Thymus (tissue), 11 donors: ENCODE results near the gene AGRN. TPM values are rescaled to one million over a fixed set of nuclear protein-coding genes. Genes with fewer than 3 reads are reported as not detected.

Experiments used
- DNase-seq, 9 donors: peaks; one replicate each; pipeline ENCODE4 v3.0.0-alpha.2; 2013; ENCODE audit warnings: low spot score in 9 of 9, low read depth in 6 of 9, missing footprints in 1 of 9
- H3K27ac ChIP-seq, 2 donors: one replicate each; pipeline ENCODE4 v1.5.1; 2013; ENCODE audit warnings: control low read depth in 1 of 2, low read depth in 1 of 2, low read length in 1 of 2, mild to moderate bottlenecking in 1 of 2, moderate library complexity in 1 of 2
- H3K27me3 ChIP-seq, 2 donors: one replicate each; pipeline ENCODE4 v1.5.1; 2013; ENCODE audit warnings: low read length in 1 of 2; ENCODE audit not compliant: control insufficient read depth in 2 of 2, insufficient read depth in 1 of 2
- H3K36me3 ChIP-seq, 2 donors: one replicate each; pipeline ENCODE4 v1.5.1; 2013; ENCODE audit warnings: low read length in 1 of 2, mild to moderate bottlenecking in 1 of 2, moderate library complexity in 1 of 2; ENCODE audit not compliant: control insufficient read depth in 2 of 2, insufficient read depth in 2 of 2
- H3K4me1 ChIP-seq, 2 donors: one replicate each; pipeline ENCODE4 v1.5.1; 2013; ENCODE audit warnings: low read length in 2 of 2; ENCODE audit not compliant: control insufficient read depth in 2 of 2, insufficient read depth in 2 of 2
- H3K4me3 ChIP-seq, 2 donors: one replicate each; pipeline ENCODE4 v1.5.1; 2013; ENCODE audit warnings: low read length in 2 of 2, control low read depth in 1 of 2, mild to moderate bottlenecking in 1 of 2
- H3K9me3 ChIP-seq, 2 donors: one replicate each; pipeline ENCODE4 v1.5.1; 2013; ENCODE audit warnings: low read length in 1 of 2, mild to moderate bottlenecking in 1 of 2; ENCODE audit not compliant: control insufficient read depth in 2 of 2, insufficient read depth in 1 of 2
- WGBS: extraction: QIAGEN DNeasy Blood & Tissue Kit; methylation state at CpG from one replicate; pipeline ENCODE4 v1.1.7; 2013; 5-methylcytosine and 5-hydroxymethylcytosine counted together
- polyA plus RNA-seq: library from polyadenylated mRNA; stranded (reverse); fragments of 200-250 nt; gene quantifications from one replicate; pipeline ENCODE4 v1.2.3, GENCODE V29; 2013
- total RNA-seq: library from RNA; stranded (reverse); fragments of 120-200 nt; gene quantifications from one replicate; pipeline ENCODE4 v1.2.4, GENCODE V29; 2013
- donor health status: healthy.

AGRN gene
- total and polyA plus RNA-seq, 2 donors: 6.2 to 19.2 TPM

- H3K27ac ChIP-seq: peak overlapping the region in 1 of 2 donors; percentile 86
- H3K9me3 ChIP-seq: peaks cover 0 to 11% of the 10 kb centered on the region in 2 donors
- H3K36me3 ChIP-seq: no peaks in the 10 kb centered on the region
- peaks cover 13 to 60% of the 10 kb centered on the region in 2 donors for H3K27me3 ChIP-seq
- peak overlapping the region; percentile 42 to 60 for H3K4me3 ChIP-seq
- H3K4me1 ChIP-seq: peaks cover 6 to 13% of the 10 kb centered on the region in 2 donors
- DNase-seq: peak; percentile 33 to 86 (median 70)
- WGBS: 5% methylated on average over 75 of the region's 75 CpGs
Measured at GRCh38 chr1:1069056-1069710, 49.3 kb downstream of the AGRN start.

GRCh38 chr1:1069711-1070676 lies 50.1 kb downstream of the AGRN start:
- DNase-seq: no peak
- no peak overlapping the region for H3K4me3 ChIP-seq
- peaks cover 10 to 62% of the 10 kb centered on the region in 2 donors for H3K27me3 ChIP-seq
- no peaks in the 10 kb centered on the region for H3K36me3 ChIP-seq
- H3K4me1 ChIP-seq: peaks cover 6 to 10% of the 10 kb centered on the region in 2 donors
- WGBS: 75% methylated on average over 40 of the region's 40 CpGs
- H3K9me3 ChIP-seq: peaks cover 0 to 11% of the 10 kb centered on the region in 2 donors
- H3K27ac ChIP-seq: no peak overlapping the region

DNA sequence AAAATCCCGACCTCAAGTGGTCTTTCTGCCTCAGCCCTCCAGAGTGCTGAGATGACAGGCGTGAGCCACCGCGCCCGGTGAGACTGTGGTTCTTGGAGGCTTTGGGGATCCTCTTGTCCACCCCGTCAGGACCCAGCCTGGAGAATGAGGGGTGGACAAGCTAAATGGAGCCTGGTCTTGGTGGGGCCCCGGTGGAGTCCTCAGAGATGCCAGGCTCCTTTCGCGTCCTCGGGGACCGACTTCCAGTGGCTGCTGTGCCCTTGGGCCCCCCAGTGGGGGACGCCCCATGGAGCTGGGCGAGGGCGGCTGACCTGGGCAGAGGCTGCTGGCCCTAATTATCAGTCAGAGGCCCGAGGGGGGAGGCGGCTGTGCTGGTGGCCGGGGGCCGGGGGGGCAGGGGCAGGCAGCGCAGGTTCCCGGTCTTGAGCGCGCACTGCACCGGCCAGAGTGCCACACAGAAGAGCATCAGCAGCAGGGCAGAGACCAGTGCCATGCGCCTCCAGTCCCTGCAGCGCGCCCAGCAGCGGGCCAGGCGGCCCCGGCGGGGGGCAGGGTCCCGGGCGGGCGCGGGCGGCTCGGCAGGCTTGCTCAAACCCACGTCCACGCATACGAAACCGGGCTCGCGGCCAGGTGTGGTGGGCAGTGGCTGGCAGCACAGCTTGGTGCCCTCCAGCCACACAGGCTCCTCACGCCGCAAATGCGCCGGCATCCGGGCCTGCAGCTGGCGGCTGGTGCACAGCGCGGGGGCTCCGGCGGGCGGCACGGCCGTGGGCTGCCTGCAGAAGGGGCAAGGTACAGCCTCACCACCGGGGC lies 51.8 kb downstream of the AGRN start:
- Histone ChIP-seq H3K4me1 (peaks cover 6 to 10% of the 10 kb centered on the region in 2 donors), H3K27ac (no peak overlapping the region), H3K36me3 (no peaks in the 10 kb centered on the region), H3K4me3 (no peak overlapping the region), H3K27me3 (peaks cover 13 to 59% of the 10 kb centered on the region in 2 donors), H3K9me3 (peaks cover 0 to 11% of the 10 kb centered on the region in 2 donors)
- 92% methylated on average over 56 of the region's 56 CpGs for WGBS
- DNase-seq: no peak

- 92% methylated on average over 21 of the region's 21 CpGs for WGBS
- Histone ChIP-seq H3K4me3 (no peak overlapping the region), H3K27me3 (peaks cover 13 to 54% of the 10 kb centered on the region in 2 donors), H3K9me3 (peaks cover 0 to 10% of the 10 kb centered on the region in 2 donors), H3K36me3 (no peaks in the 10 kb centered on the region), H3K27ac (no peak overlapping the region), H3K4me1 (peaks cover 6 to 10% of the 10 kb centered on the region in 2 donors)
- DNase-seq: no peak
Measured at GRCh38 chr1:1072299-1072848, 52.5 kb downstream of the AGRN start.

DNA sequence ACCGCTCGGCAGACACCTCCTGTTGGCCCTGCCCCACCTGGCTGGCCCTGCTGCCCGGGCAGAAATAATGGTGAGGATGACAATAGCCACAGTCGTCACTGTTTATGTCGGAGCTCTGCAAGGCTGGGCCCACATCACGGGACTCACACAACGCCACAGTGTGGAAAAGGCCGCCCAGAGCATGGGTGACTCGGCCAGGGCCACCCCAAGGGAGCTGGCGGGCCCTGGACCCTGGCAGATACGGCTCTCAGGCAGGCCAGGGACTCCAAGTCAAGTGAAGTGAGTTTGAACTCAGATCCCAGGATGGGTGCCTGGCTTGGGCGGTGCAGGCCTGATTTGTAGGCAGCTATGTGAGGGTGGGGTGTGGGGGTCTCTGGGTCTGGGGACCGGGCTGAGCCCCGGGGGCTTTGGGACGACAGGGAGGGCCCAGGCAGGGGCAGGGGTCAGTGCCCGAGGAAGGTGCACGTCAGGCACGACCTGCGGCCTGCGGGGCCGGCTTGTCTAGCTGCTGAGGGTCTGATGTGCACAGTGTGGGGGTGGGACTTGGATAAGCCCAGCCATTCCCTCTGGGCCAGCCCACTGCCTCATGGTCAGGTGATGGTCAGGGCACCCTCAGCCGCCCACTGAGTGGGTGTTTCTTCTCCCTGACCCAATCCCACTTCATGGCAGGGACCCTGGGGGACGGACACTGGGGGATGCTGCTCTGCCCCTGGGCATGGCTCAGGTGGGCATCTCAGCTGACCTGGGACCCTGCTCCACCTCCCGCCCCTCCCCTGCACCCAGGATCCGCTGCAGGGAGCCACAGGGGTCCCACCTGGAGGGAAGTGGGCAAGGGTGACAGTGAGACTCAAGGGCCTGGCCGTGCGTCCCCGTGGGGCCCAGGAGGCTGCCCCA lies 53.2 kb downstream of the AGRN start:
- H3K36me3 ChIP-seq: no peaks in the 10 kb centered on the region
- peaks cover 0 to 3% of the 10 kb centered on the region in 2 donors for H3K9me3 ChIP-seq
- H3K27ac ChIP-seq: no peak overlapping the region
- no peak overlapping the region for H3K4me3 ChIP-seq
- DNase-seq: no peak
- 90% methylated on average over 28 of the region's 28 CpGs for WGBS
- peaks cover 13 to 47% of the 10 kb centered on the region in 2 donors for H3K27me3 ChIP-seq
- H3K4me1 ChIP-seq: peaks cover 6 to 8% of the 10 kb centered on the region in 2 donors

- Histone ChIP-seq H3K4me3 (no peak within 1 kb of the TSS), H3K9me3 (no peaks in the 10 kb centered on the region), H3K27ac (no peak within 1 kb of the TSS), H3K27me3 (peaks cover 13 to 43% of the 10 kb centered on the region in 2 donors), H3K4me1 (peaks cover 0 to 4% of the 10 kb centered on the region in 2 donors), H3K36me3 (no peaks in the 10 kb centered on the region)
- WGBS: 85% methylated on average over 35 of the region's 35 CpGs
- DNase-seq: no peak
Measured at GRCh38 chr1:1073743-1074587, 54.0 kb downstream of the AGRN start, which contains the start of gene RNF223. Gene RNF223, minus strand, starts transcription at chr1:1074306. Its CDS starts 1,740 bp downstream, at chr1:1072566.

- Histone ChIP-seq H3K27ac (no peak overlapping the region), H3K36me3 (no peaks in the 10 kb centered on the region), H3K9me3 (no peaks in the 10 kb centered on the region), H3K4me1 (peaks cover 0 to 5% of the 10 kb centered on the region in 2 donors), H3K4me3 (no peak overlapping the region), H3K27me3 (peaks cover 12 to 42% of the 10 kb centered on the region in 2 donors)
- no peak for DNase-seq
- 93% methylated on average over 14 of the region's 14 CpGs for WGBS
Measured at GRCh38 chr1:1074631-1075147, 54.8 kb downstream of the AGRN start.
